ENCODE results near the gene LOXHD1.

- TF ChIP-seq LEF1 (IDR thresholded peaks at IDR 0.05; ENCODE audit: borderline replicate concordance), result no peak
- TF ChIP-seq SP1 (IDR thresholded peaks at IDR 0.05), result no peak
- no peak for TF ChIP-seq TARDBP (IDR thresholded peaks at IDR 0.05)
- TF ChIP-seq FOXM1 (IDR thresholded peaks at IDR 0.05; ENCODE audit: borderline replicate concordance), result no peak
- no peak for TF ChIP-seq NFRKB (IDR thresholded peaks at IDR 0.05)
- no peak for TF ChIP-seq FOXA1 (IDR thresholded peaks at IDR 0.05)
- TF ChIP-seq SUZ12 (IDR thresholded peaks at IDR 0.05), result no peak
- TF ChIP-seq BHLHE40 (IDR thresholded peaks at IDR 0.05; ENCODE audit: borderline replicate concordance), result no peak
- TF ChIP-seq PKNOX1 (IDR thresholded peaks at IDR 0.05), result no peak
- no peak for TF ChIP-seq HDGF (IDR thresholded peaks at IDR 0.05; ENCODE audit: borderline replicate concordance)
- no peak for TF ChIP-seq ZNF384 (IDR thresholded peaks at IDR 0.05)
- no peak for TF ChIP-seq FOXK2 (IDR thresholded peaks at IDR 0.05)
- no peak for TF ChIP-seq ELF4 (IDR thresholded peaks at IDR 0.05)
- TF ChIP-seq CTBP1 (IDR thresholded peaks at IDR 0.05; ENCODE audit: borderline replicate concordance), result no peak
Observed at GRCh38 chr18:46678041-46678440, 21.0 kb upstream of the LOXHD1 start.

All from HEK293T (cell line).